HG03196 (cell line): ENCODE data around the gene RPL10A.
"Not testable (repeated sequence)": the region's sequence is repeated elsewhere in the genome, so short reads cannot be mapped to it uniquely, and the experiment has no call there.

Experiments
- ATAC-seq: cut with Tn5 transposase; IDR thresholded peaks from one replicate; pipeline ENCODE4 v1.9.1; 2021; ENCODE audit not compliant: unreplicated experiment

Gene RPL10A

DNA sequence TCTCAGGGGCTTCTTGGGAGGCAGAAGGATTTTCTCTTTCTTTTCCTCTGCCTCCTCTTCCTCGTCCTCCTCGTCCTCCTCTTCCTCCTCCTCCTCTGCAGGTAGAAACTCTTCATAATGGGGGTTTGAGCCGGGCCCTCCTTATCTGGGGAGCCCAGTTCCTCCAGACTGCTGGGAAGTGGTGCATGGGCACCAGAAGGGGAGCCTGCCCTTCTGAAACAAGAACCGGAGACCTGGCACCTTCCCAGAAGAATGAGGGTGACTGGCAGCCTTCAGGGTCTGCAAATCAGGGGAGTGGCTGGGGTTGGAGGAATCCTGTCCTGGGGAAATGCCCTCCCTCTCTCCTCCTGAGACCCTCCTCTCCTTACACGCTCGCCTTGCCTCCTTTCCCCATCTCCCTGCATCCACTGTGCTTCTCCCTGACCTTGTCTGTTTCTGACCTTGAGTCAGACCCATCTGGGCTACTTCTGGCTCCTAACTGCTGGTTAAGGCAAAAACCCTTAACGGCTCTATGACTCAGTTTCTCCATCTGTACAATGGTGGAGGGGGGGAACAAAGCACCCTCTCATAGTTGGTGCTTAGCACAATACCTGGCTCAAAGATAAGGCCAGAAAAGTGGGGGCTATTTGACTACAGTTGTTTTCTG is 42.8 kb downstream of the RPL10A start:
- no peak for ATAC-seq

DNA sequence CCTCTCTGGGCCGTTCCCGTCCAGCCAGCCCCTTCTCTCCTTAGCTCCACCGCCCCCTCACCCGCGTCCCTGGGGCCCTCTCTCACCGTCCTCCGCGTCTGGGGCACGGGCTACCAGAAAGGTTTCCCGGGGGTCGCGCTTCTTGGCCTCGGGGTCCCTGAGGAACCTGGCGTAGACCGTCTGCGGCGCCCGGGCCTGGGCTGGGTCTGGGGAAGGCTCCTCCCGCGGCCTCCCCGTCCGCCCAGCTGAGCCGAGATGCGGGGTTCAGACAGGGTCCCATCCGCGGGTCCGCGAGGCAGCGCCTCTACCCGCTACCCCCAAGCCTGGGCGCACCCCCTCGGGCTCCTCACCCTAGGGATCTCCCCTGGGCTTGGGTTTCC is 43.4 kb downstream of the RPL10A start:
- no peak for ATAC-seq

DNA sequence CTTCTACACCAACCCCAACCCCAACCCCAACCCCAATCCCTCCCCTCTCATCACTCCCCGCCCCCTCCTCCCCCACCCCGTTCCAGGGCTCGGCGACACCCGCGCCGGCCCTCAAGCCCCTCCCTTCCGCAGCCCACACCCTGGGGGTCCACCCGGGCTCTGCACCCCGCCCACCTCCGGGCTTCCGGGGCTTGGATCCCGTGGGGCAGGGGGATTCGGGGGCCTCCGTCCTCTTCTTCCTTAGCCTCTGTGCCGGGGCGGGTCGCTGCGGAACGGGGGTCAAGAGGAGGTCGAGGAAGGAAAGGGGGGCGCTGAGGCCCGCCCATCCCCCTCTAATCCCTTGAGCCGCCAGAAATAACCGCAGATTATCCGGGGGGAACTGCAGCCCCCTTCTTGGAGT is 43.8 kb downstream of the RPL10A start:
- no peak for ATAC-seq

DNA sequence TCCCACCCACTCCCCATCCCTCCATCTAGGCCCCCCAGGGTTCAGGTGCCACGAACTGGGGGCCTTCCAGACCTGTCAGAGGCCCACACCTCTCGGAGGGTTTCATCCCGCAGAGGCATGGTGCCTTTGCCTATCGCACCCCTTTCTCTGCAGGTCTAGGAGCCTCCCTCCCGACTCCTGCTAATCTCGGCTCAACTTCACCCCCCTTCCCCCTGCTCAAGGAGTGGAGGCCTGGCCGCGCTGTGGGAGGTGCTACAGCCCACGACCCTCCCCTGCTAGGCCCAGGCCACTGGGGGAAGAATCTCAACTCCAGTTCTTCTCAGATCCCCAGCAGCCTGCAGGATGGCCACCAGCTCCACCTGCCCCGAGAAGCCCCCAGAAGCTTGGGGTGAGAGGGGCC is 44.5 kb downstream of the RPL10A start, which contains the start of gene TULP1:
TULP1 (minus strand) TSS at position 157 of the 400 bp plus-strand sequence; CDS start at position 119, 38 bp downstream.
- ATAC-seq = no peak

DNA sequence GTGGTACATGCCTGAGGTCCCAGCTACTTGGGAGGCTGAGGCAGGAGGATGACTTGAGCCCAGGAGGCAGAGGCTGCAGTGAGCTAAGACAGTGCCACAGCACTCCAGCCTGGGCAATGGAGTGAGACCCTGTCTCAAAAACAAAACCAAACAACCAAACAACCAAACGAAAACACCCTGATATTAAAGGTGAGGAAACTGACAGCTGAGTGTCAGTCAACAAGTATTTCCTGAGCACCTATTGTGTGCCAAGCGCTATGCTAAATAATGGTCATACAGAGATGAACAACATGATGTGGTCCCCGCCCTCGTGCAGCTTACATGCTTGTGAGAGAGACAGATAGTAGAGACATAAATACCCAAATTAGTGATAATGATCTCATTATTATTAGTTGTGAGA is 46.4 kb downstream of the RPL10A start:
- no peak for ATAC-seq

DNA sequence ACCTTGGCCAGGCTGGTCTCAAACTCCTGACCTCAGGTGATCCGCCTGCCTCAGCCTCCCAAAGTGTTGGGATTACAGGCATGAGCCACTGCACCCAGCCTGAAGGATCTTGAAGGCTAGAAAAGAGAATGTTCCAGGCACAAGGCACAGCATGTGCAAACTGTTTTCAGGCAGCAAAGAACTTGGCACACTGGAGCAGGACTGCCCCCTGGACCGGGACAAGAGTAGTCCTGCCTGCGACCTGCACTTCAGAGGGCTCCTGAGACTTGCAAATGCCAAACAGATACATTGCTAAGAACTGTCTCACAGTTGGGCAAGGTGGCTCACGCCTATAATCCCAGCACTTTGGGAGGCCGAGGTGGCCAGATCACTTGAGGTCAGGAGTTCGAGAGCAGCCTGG is 47.7 kb downstream of the RPL10A start:
- not testable (repeated sequence) for ATAC-seq

DNA sequence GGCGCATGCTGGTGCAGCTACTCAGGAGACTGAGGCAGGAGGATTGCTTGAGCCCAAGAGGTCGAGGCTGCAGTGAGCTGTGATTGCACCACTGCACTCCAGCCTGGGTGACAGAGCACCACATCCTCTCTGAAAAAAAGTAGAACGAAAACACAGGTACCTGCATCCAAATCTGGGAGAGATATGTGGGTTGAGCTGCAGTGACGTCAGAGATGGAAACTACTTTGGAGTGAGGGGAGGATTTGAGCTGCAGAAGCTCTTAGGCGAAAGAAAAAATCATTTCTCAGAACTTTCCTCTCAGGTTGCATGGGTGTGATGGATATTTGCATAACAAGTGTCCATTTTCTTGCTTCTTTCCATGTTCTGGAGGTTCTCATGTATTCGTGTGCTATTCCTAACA is 48.5 kb downstream of the RPL10A start:
- ATAC-seq = no peak

DNA sequence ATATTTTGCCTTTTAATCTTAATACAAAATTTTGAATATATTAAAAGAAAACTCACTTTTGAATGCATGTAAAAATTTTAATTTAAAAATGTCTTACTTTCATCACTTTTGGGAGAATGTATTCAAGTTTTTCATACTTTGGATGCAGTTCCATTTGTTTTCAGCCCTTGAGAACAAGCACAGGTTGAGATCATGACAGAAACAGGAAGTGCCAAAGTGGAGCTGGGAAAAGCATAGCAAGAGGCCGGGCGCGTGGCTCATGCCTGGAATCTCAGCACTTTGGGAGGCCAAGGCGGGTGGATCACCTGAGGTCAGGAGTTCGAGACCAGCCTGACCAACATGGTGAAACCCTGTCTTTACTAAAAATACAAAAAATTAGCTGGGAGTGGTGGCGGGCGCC is 49.8 kb downstream of the RPL10A start:
- not testable (repeated sequence) for ATAC-seq

DNA sequence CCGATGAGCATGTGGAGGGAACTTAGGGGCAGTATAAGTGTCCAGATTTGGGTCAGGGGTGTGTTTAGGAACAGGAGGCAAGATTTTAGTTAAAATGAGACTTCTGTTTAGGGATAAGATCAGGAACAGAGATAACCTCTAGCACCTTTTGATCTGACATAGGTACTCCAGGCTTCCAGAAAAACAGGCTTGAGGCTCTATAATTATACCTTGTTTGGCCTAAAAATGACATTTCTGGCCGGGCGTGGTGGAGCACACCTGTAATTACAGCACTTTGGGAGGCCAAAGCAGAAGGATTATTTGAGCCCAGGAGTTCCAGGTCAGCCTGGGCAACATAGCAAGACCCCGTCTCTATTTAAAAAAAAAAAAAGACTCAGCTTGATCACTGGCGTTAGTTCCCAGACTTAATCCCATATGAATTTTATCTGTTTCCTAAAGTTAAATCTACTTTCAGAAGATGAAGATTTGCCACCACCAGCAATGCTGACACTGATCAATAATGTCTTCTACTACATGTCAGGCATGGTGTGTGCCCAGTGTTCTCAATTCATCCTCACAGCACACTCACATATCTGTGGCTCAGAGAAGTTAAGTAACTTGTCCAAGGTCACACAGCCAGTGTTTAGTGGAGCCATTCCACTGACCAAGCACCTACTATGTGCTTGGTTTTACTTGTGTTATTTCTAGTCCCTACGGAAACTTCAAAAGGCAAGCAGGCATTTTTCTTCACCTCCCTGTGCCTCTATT is 50.5 kb downstream of the RPL10A start:
- ATAC-seq = no peak

DNA sequence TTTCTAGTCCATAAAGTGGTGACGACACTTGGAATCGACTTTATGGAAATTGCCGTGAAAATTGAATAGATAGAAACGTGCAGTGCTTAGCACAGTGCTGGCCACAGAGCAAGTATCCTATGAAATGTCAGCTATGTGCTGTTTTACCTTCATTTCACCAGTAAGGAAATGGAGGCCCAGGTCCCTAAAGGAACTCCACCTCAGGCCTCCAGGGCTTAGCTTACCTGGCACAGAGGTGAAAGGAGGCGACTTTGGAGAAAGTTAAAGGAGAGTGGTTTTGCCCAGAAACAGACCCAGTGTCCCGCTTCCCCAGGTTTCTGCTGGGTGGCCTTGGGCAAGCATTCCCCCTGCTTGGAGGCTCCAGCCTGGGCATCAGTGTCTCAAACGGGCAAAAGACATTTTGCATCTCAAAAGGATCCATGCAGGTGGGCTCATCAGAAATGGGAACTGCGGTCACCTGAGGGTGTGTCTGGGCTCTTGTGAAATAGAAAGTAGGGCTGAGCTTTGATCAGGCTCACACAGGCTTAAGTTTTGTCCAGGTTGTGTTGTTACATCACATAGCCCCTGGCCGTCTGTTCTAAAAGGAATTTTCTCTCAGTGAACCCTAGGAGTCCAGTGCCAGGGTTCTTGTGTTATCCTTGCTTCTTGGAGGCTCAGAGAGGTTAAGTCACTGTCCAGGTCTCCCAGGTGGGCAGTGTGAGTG is 51.3 kb downstream of the RPL10A start:
- ATAC-seq = no peak
